HG03558 (cell line): Measurements from ENCODE around the gene RAP1GAP.

Experiments used
- ATAC-seq: cut with Tn5 transposase; IDR thresholded peaks from one replicate; pipeline ENCODE4 v1.9.1; 2021; ENCODE audit warnings: moderate number of reproducible peaks; ENCODE audit not compliant: unreplicated experiment; ENCODE audit errors: extremely low read depth

Gene RAP1GAP

DNA sequence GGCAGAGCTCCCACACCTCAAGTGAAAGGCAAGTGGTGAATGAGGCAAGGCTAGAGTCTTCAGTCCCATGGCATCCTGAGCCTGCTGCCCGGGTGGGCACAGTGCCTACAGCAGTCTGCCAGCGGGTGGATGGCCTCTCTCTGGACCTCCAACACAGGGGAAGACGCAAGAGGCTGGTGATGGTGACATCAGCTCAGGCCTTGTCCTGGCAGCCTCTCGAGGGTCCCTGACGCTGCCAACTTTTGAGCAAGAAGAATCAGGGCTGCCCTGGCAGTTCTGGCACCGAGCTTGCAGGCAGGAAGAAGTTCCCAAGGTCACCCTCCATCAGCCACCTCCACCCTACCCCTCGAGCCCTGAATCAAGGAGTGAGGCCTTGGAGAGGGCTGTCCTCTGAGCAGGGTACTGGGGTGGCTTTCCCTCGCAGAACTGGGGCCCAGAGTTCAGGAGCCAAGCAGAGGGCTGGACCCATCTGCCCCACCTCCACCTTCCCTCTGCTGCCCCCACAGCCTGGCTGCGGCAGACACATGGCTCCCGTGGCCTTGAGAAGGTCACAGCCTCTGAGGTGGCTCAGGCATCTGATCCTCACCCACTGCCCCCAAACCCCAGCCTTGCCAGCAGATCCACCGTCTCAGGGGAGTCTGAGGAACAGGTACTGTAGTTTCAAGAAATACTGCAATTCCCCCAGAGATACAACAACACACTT lies 5.8 kb downstream of the RAP1GAP start:
- ATAC-seq = no peak

DNA sequence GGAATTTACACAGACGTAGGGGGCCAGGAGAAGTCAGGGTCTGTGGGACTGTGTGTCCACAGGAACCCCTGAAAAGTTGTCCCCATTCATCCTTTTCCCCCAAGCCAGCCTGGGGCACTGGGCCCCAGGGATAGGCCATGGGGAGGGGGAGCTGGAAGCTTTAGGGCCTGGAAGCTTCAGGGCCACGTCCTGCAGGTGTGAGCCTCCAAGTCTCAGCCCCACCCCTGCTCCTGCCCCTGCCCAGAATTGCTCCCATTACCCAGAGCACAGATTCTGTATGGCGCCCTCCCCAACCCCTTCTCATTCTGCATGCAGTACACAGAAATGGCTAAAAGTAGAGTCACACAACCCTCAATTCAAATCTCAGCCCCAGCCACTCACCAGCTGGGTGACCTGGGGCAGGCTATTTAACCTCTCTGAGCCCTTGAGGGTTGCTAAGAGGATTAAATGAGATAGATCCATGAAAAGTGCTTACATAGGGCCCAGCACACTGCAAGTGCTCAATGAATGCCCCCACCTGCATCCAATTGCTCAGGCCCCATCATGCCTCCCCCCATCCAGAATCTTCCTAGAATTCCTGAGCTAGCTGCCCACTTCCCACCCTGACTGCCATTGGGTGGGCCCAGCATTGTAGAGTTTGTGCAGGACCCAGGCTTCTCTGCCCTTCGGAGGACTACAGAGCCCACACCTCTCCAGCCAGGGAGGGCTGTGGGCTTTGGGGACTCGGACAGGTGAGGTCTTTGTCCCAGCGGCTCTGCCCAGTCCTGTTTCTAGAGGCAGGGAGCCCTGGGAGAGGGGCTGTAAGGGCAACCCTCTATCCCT lies 6.5 kb downstream of the RAP1GAP start:
- ATAC-seq = no peak

DNA sequence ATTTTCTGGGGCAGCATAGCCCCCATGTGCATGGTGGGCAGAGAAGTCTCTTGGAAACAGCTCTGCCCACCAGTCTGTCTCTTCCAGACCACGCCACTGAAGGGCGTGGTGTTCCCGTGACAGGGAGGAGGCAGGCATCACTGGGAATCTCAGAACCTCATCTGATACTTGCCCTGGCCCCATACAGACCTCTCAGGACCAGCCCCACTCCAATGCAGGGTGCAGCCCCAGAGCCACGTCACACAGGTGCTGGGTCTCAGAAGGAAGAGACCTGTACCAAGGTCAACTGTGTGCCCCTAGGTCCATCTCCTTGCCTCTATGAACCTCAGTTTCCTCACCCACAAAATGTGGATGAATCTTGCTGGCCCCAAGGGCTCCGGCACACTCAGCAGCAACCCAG lies 7.3 kb downstream of the RAP1GAP start:
- no peak for ATAC-seq

DNA sequence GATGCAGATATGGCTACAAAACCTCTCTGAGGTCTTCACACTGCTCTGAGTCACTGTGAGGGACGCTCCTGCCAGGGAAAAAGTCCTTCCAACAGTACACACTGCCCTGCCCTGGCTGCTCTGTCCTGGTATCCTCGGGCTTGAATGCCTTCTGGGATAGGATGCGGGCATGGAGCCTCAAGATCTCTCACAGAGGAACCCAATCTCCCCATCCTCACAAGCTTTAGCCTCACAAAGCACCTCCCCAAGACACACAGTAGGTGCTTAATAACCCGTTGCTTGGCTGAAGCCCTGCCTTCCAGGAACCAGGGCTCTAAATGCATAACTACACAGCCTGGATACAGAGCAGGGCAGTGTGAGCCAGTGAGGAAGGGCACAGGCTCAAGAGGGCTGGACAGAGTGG lies 9.2 kb downstream of the RAP1GAP start:
- ATAC-seq = no peak

DNA sequence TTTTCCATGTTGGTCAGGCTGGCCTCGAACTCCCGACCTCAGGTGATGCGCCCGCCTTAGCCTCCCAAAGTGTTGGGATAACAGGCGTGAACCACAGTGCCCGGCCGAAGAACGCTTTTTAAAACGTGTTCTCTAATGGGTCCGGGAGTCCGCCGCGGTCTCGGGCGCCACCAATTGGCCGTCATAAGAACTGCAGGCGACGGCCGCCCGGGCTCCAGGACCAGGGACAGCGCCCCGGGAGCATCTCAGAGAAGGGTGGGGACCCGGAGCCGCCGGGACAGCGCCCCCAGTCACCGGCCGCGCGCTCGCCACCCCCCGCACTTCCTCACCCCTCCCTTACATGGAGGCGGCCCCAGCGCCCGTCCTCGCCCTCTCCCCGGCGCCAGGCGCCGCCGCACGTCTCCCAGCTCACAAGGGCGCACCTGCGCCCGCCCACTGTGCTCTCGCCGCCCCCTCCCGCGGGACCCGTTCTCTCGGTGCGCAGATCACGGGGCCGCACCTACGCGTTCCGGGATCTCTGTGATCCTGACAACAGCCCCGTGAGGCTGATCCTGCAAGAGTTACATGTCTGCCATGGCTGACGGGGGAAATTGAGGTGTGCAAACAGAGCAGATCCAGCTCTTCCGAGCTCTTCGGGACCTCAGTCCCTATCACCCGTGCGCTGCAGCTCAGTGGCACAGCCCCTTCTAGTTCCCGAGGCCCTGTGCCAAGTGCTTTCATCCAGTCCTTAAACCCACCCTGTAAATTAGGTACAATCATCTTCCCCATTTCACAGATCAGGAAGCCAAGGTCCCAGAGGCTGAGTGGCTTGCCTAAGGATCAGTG lies 9.8 kb downstream of the RAP1GAP start:
- no peak for ATAC-seq

DNA sequence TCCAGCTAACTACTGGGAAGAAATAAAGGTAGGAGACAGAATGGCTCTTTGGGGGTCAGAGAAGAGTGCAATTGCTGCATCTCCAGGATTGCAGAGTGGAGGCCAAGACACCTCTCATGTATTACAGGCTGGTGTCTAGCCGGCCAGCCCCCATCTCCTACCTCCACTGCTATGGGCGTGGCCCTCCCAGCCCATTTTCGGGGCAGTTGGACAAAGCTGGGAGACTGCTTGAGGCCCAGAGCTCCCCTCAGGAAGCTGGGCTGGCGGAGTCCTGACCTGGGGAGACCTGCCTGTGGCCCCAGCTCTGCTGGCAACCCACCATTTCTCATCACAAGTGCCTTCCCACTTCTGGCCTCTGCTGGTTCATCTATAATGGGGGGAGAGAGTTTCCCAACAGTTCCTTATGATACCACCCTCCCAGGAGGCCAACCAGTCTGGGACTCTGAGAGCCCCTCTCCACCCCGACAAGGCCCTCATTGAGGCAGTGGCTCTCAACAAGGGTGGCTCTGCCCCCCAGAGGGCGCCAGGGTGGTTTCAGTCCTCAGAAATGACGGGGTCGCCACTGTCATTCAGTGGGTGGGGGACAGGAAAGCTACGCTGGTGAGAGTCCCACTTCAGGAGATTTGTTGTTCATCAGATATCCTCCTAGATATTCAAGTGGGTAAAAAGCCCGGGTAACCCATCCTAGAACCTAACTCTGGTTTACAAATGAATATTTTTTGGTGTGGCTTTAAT lies 11.5 kb downstream of the RAP1GAP start:
- ATAC-seq = no peak

DNA sequence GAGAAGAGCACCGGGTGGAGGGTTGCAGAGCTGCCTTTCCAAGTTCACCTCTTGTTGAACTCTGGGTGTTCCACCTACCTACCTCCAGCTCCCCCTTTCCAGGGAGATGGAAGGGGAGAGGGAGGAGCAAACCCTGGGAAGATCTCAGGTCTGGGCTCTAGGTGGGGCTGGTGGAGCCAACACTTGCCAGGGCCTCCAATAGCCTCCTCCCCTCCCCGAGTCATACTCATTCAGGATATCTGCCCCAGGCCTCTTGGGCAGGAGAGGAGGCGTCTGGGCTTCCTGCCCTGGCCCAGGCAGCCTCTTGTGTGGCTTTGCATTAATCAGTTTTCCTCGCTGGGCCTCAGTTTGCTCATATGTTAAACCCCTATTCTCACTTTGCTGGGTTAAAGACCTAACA lies 13.4 kb downstream of the RAP1GAP start:
- no peak for ATAC-seq

DNA sequence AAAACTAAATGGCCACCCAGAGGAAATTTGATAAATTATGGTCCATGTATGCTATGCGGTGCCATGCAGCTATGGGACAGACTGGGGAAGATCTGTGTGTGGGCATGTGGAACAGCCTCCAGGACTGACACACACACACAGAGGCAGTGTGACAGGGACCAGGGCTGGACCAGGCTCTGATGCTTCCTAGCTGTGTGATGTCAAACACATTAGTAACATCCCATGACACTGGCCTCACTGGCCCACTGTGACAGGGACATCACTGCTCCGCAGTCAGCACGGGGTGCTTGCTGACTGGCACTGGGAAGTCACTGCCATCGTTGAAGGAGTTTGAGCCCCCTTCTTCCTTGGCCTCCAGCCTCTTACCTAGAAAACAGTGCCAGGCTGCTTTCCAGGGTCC lies 13.9 kb downstream of the RAP1GAP start:
- no peak for ATAC-seq

DNA sequence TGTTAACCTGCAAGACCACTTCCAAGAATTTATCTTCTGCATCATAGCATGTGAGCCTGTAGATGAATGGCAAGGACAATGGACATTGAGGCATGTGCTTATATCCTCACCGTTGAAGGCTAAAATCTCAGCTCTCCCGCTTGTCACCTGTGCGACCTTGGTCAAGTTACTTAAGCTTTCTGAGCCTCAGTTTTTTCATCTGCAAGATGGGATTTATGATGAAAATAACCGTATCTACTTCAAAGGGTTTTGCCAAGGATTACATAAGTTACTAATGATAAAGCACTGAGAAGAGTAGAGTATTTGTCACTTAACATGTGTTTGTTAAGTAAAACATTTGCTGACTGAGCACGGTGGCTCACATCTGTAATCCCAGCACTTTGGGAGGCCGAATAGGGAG lies 14.9 kb downstream of the RAP1GAP start:
- ATAC-seq = no peak

DNA sequence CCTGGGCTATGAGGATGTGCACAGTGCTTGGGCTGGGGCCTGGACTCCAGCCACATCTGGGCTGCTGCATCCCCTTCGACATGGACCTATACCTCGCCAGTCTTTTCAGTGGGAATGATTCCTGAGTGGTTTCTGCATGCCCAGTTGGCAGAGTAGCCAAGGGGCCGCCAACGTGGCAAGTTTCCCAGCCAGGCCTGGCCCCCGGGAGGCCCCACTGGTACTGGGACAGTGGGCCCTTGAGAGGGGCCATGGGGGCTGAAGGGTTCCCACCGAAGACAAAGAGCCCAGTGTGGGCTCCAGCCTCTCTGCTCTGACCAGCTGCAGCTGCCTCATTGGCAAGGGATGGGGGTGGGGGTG lies 15.4 kb downstream of the RAP1GAP start:
- ATAC-seq = no peak

DNA sequence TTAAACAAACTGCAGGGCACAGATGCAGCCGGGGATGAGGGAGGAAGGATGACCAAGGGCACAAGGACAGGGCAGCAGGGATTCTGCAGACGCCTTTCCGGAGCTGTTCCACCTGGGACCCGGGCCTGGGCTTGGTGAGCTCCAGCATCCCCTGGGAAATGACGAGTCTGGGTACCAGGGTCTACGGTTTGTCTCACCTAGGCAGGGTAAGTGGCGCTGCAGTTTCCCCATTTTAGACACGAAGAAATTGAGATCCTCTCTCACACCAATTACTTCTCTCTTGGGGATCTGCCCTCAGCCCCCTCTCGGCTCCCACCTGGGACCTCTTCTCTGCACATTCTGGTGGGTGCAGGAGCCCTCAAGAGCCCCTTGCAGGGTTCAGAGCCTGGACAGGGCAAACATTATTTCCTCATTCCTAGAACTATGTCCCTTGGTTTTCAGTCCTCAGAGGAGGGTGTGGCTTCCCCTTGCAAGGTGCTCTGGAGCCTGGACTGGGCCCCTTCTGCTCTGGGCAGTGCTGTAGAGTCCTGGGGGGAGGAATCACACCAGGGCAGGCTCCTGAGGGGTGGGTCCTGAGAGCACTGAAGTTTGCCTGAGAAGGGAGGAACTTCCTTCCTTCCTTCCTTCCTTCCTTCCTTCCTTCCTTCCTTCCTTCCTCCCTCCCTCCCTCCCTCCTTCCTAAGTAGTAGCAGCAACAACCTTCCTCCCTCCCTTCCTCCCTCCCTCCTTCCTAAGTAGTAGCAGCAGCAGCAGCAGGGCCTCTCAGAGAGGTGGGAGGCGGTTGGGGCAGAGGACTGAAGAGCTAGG lies 16.0 kb downstream of the RAP1GAP start:
- ATAC-seq = no peak

DNA sequence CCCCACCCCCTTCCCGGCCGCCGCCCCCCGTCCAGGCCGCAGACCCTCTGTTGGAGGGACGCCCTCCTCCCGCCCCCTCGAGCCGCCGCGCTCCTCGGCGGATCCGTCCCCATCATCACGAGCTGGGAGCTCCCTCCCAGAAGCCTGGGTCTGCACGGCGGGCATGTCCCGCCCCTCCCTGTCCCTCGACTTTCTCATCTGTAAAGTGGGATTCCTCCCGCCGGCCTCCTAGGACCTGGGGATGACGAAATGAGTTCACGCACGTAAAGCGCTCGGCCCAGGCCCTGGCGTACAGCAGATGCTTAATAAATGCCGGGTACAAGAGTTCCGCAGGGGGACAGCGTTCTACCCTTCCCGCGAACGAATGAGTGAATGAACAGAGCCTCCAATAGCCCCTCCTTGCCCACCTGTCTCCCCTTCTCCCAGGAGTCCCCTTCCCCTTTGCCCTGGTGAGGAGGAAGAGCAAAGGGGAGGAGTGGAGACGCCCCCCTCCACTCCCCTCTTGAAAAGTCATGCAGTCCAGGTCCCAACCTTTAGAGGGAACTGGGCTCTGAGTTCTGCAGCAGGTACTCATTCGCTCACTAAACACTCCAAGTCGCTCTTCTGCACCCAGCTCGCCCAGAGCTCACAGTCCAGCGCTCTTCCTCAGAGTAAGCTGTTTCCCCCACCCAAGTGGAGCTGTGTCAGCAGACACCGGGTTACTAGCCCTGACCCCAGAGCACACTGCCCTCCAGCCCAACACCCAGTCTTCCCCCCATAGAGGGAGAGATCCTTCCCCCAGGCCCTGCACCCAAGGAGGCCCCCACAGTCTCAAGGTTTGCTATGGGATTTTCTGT lies 16.8 kb downstream of the RAP1GAP start:
- no peak for ATAC-seq

DNA sequence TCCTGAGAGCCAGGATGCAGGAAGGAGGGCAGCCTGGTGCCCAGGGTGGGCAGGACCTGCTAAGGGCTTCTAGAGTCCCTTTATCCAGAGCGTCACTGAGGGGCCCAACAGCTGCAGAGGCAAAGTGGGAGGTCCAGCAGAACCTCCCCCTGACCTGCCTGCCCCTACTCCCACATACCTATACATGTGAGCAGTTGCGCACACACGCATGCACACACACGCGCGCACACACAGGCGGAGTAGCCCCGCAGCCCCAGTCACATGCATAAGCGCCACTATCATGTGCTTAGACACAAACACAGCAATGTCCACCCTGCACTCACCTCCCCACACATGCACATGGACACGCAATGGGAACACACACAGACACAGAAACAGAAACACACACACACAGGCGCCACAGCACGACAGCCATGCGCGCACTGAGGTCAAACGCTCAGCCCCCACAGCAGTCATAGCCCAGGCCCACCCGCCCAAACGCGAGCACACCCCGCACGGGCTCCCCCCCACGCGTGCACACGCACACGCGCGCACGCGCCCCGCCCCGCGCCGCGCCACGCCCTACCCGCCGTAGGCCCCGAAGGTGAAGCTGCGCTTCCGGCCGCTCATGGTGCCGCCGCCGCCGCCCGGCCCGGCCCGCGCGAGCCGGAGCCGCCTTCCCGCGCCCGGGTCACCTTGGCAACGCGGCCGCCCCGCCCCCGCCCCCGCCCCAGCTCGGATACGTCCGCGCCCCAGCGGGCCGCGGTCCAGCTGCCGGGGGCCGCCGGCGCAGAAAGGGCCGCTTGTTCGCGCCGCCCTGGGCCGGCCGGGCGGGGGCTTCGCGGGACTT lies 17.7 kb downstream of the RAP1GAP start:
- ATAC-seq = no peak

DNA sequence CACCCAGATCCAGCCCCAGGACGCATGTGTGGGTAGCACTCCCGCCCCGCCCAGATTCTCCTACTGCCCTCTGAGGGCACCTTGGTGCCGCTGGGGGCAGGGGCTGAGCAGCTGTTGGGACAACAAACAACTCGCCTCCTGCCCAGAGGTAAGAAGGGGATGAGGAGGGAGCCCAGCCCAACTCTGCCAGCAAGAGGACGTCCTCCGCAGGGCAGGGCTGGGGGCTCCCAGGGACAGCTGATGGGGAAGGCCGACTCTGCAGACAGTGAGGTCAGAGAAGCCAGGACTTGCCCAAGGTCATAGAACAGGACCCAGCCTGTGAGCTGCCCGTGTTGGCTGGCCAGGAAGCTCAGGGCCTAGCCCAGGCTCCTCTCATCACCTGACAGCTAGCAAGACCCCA lies 18.8 kb downstream of the RAP1GAP start:
- no peak for ATAC-seq

DNA sequence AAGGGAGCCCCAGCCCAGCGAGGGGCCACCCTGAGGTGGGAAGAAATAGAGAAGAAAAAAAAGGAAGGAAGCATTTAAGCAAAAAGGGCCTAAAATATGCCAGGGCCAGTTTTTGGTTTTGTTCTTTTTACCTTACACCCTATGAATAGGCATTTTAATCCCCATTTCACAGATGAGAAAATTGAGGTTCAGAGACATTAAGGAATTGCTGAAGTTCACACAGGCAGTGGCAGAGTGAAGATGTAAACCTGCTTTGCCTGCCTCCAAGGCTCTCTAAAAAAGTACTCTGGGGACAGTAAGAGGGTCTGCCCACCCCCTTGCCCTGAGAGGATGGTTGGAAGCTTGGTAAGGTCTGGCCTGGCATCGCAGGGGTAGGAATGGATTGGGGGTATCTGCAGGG lies 19.8 kb downstream of the RAP1GAP start:
- no peak for ATAC-seq

DNA sequence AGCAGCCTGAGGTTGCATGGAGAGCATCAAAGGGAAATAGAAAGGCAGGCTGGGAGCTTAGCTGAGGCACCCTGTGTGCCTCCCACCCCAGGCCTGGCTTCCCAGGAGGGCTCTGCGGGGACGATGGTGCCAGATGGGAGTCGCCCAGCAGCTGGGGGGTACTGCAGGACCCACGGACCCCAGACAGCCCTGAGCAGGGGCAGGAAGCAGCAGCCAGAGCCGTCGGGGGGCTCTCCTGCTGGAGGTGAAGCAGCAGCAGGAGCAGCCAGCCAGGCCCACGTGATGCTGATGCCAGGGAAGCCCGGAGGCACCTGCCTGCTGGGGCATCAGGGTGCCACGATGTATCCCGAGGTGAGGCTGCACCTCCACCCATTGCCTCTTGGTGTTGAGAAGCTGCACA lies 20.4 kb downstream of the RAP1GAP start:
- ATAC-seq = no peak

DNA sequence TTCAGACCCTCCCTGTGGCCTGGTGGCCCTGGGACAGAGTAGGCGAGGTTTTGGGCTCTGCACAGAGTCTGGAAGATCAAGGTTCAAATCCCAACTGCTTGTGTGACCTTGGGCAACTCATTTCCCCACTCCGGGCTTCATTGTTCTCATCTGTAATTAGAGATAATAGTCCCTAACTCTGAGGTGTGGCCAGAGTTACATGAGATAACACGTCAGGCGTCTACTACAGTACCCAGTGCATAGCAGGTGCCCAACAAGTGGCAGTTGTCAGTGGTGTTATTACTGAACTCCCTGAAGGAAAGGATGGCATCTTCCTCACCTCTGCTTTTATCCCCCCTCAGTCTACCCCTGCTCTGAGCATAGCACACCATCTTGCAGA lies 20.8 kb downstream of the RAP1GAP start:
- ATAC-seq = no peak
